ENCODE data around the gene CDC25C.

The CDC25C gene

GRCh38 chr5:138351517-138351916, 19.9 kb upstream of the CDC25C start:
- Histone ChIP-seq H3K4me3 (ENCODE audit: low read length) (no peak overlapping the region), H3K79me2 (ENCODE audit: low read length) (peaks cover 40% of the 10 kb centered on the region), H4K20me1 (ENCODE audit: insufficient read depth, low read length) (peaks cover 23% of the 10 kb centered on the region), H3K36me3 (replicated peaks; ENCODE audit: low read depth, low read length) (peaks cover 11% of the 10 kb centered on the region), H3K4me2 (ENCODE audit: low read length) (no peak overlapping the region), H3K4me1 (ENCODE audit: low read length) (peaks cover 14% of the 10 kb centered on the region), H2AFZ (ENCODE audit: low read depth, low read length) (no peak overlapping the region), H3K9ac (ENCODE audit: low read length) (no peak overlapping the region), H3K27ac (ENCODE audit: low read length) (no peak overlapping the region), H3K27me3 (ENCODE audit: low read depth, low read length) (no peaks in the 10 kb centered on the region), H3K9me3 (ENCODE audit: insufficient read depth, low read length) (no peaks in the 10 kb centered on the region)
- no peak for TF ChIP-seq EZH2phosphoT487 (IDR thresholded peaks at IDR 0.05; ENCODE audit: low read depth)
- TF ChIP-seq CTCF (IDR thresholded peaks at IDR 0.05; ENCODE audit: low read depth, low read length), result no peak

- no peaks in the 10 kb centered on the region for H3K9me3 ChIP-seq (ENCODE audit: insufficient read depth, low read length)
- H4K20me1 ChIP-seq (ENCODE audit: insufficient read depth, low read length), result peaks cover 19% of the 10 kb centered on the region
- H3K36me3 ChIP-seq (replicated peaks; ENCODE audit: low read depth, low read length), result peaks cover 11% of the 10 kb centered on the region
- no peak overlapping the region for H3K27ac ChIP-seq (ENCODE audit: low read length)
- H3K4me1 ChIP-seq (ENCODE audit: low read length), result peaks cover 14% of the 10 kb centered on the region
- no peak overlapping the region for H3K4me2 ChIP-seq (ENCODE audit: low read length)
- H3K9ac ChIP-seq (ENCODE audit: low read length), result no peak overlapping the region
- no peaks in the 10 kb centered on the region for H3K27me3 ChIP-seq (ENCODE audit: low read depth, low read length)
- no peak for TF ChIP-seq CTCF (IDR thresholded peaks at IDR 0.05; ENCODE audit: low read depth, low read length)
- no peak for TF ChIP-seq EZH2phosphoT487 (IDR thresholded peaks at IDR 0.05; ENCODE audit: low read depth)
- no peak overlapping the region for H3K4me3 ChIP-seq (ENCODE audit: low read length)
- H3K79me2 ChIP-seq (ENCODE audit: low read length), result peaks cover 35% of the 10 kb centered on the region
- no peak overlapping the region for H2AFZ ChIP-seq (ENCODE audit: low read depth, low read length)
Measured at GRCh38 chr5:138351056-138351455, 19.5 kb upstream of the CDC25C start.

- H2AFZ ChIP-seq (ENCODE audit: low read depth, low read length), result no peak overlapping the region
- H3K9ac ChIP-seq (ENCODE audit: low read length), result no peak overlapping the region
- H3K79me2 ChIP-seq (ENCODE audit: low read length), result peaks cover 30% of the 10 kb centered on the region
- peaks cover 14% of the 10 kb centered on the region for H4K20me1 ChIP-seq (ENCODE audit: insufficient read depth, low read length)
- H3K4me3 ChIP-seq (ENCODE audit: low read length), result no peak overlapping the region
- no peak overlapping the region for H3K4me2 ChIP-seq (ENCODE audit: low read length)
- no peaks in the 10 kb centered on the region for H3K27me3 ChIP-seq (ENCODE audit: low read depth, low read length)
- peaks cover 17% of the 10 kb centered on the region for H3K36me3 ChIP-seq (replicated peaks; ENCODE audit: low read depth, low read length)
- no peak for TF ChIP-seq CTCF (IDR thresholded peaks at IDR 0.05; ENCODE audit: low read depth, low read length)
- TF ChIP-seq EZH2phosphoT487 (IDR thresholded peaks at IDR 0.05; ENCODE audit: low read depth), result no peak
- no peak overlapping the region for H3K27ac ChIP-seq (ENCODE audit: low read length)
- peaks cover 14% of the 10 kb centered on the region for H3K4me1 ChIP-seq (ENCODE audit: low read length)
- H3K9me3 ChIP-seq (ENCODE audit: insufficient read depth, low read length), result no peaks in the 10 kb centered on the region
Measured at GRCh38 chr5:138350563-138350890, 18.9 kb upstream of the CDC25C start.

- Histone ChIP-seq H3K27ac (ENCODE audit: low read length) (no peak overlapping the region), H4K20me1 (ENCODE audit: insufficient read depth, low read length) (peaks cover 9% of the 10 kb centered on the region), H3K36me3 (replicated peaks; ENCODE audit: low read depth, low read length) (peaks cover 17% of the 10 kb centered on the region), H3K9me3 (ENCODE audit: insufficient read depth, low read length) (no peaks in the 10 kb centered on the region), H3K4me2 (ENCODE audit: low read length) (no peak overlapping the region), H3K79me2 (ENCODE audit: low read length) (peaks cover 25% of the 10 kb centered on the region), H3K4me1 (ENCODE audit: low read length) (peaks cover 9% of the 10 kb centered on the region), H2AFZ (ENCODE audit: low read depth, low read length) (no peak overlapping the region), H3K27me3 (ENCODE audit: low read depth, low read length) (no peaks in the 10 kb centered on the region), H3K4me3 (ENCODE audit: low read length) (no peak overlapping the region), H3K9ac (ENCODE audit: low read length) (no peak overlapping the region)
- TF ChIP-seq EZH2phosphoT487 (IDR thresholded peaks at IDR 0.05; ENCODE audit: low read depth) (no peak), CTCF (IDR thresholded peaks at IDR 0.05; ENCODE audit: low read depth, low read length) (no peak)
Measured at GRCh38 chr5:138349852-138350562, 18.4 kb upstream of the CDC25C start.

Measured in OCI-LY3 (cell line).